ENCODE measurements around the gene STK25. TPM values are rescaled to one million over a fixed set of nuclear protein-coding genes. Genes with fewer than 3 reads are reported as not detected.

Gene STK25
- total RNA-seq (ENCODE audit: low replicate concordance): 143 TPM in 2 replicates

DNA sequence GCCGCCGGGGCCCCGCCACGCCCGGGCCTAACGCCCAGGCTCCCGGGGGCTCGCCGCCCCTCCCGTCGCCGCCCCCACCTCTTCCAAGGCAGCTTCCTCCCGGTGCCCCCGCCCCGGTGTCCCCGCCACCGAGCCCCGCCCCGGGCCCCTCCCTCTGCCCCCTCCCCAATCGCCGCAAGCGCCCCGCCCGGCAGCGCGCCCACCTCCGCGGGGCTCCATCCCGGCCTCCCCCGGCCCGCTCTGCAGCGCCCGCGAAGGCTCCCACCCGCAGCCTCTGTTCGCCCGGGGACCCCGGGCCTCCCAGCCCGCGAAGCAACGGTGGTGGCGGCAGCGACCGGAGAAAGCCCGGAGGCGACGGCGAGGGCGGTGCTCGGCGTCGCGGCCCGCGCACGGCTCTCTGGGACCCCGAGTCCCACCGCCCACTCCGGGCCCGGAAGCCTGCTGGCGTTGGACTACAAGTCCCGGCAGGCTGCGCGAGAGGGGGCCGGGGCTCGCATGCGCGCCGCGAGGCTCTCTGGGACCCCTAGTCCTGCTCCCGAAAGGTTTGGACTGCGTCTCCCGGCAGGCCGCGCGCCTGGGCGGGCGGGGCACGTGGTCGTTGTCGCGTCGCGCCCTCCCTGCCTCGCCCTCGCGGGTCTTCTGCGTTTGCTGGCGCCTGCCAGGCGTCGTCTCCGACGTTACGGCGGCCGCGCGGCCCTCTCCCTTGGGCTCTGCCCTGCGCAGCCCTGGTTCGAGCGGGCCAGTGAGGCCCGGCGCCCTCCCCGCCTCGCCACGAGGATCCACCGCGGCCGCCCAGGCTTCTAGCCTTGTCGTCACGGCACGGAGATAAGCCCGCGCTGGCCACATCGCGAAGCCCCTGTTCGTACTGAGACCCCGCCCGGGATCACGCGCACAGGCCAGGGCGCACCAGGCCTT, at the start of gene STK25:
Gene STK25 (minus strand): TSS at position 345 of the 915 bp plus-strand sequence. CDS start 549 bp downstream, outside the sequence.
- peak within 1 kb of the TSS; percentile 79 for H3K4me3 ChIP-seq (ENCODE audit: low read depth, low read length)
- DNase-seq (ENCODE audit: low read depth): peak; percentile 97
- TF ChIP-seq, protein P1, sequence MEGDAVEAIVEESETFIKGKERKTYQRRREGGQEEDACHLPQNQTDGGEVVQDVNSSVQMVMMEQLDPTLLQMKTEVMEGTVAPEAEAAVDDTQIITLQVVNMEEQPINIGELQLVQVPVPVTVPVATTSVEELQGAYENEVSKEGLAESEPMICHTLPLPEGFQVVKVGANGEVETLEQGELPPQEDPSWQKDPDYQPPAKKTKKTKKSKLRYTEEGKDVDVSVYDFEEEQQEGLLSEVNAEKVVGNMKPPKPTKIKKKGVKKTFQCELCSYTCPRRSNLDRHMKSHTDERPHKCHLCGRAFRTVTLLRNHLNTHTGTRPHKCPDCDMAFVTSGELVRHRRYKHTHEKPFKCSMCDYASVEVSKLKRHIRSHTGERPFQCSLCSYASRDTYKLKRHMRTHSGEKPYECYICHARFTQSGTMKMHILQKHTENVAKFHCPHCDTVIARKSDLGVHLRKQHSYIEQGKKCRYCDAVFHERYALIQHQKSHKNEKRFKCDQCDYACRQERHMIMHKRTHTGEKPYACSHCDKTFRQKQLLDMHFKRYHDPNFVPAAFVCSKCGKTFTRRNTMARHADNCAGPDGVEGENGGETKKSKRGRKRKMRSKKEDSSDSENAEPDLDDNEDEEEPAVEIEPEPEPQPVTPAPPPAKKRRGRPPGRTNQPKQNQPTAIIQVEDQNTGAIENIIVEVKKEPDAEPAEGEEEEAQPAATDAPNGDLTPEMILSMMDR (IDR thresholded peaks at IDR 0.05; ENCODE audit: insufficient read depth, low read length): no peak

DNA sequence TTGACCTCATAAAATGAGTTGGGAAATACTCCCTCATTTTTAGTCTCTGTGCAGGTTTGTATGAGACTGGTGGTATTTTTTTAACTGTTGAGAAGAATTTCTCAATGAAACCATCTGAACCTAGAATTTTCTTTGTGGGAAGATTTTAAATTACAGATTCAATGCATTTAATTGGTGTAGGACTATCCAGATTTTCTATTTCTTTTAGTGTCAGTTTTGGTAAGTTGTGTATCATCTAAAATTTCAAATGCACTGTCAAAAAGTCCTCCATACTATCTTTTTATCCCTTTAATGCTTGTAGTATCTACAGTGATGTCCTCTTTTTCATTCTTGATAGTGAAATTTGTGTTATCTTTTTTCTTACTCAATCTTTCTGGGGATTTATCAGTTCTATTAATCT, 48.4 kb upstream of the STK25 start:
- no peak for DNase-seq (ENCODE audit: low read depth)
- no peak overlapping the region for H3K4me3 ChIP-seq (ENCODE audit: low read depth, low read length)
- TF ChIP-seq, protein P1 (IDR thresholded peaks at IDR 0.05; ENCODE audit: insufficient read depth, low read length): no peak

DNA sequence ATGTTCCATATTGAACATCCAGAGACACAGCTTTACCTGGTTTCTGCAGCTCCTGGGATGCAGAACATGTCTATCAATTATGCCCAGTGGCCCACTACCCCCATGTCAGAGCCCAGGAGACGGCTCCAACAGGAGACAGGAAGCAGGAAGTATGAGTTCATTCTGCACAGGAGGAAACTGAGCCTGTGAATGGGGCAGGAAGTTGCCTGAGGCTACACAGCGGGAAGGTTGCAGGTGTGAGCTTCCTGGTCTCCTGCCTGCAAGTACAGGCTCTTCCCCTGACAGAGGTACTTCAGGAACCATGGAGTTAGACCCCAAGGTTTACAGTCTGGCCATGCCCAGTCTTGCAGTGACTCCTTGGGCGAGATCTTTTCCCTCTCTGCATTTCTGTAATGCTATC, 47.3 kb upstream of the STK25 start:
- TF ChIP-seq, protein P1 (IDR thresholded peaks at IDR 0.05; ENCODE audit: insufficient read depth, low read length): no peak
- H3K4me3 ChIP-seq (ENCODE audit: low read depth, low read length): no peak overlapping the region
- no peak for DNase-seq (ENCODE audit: low read depth)

DNA sequence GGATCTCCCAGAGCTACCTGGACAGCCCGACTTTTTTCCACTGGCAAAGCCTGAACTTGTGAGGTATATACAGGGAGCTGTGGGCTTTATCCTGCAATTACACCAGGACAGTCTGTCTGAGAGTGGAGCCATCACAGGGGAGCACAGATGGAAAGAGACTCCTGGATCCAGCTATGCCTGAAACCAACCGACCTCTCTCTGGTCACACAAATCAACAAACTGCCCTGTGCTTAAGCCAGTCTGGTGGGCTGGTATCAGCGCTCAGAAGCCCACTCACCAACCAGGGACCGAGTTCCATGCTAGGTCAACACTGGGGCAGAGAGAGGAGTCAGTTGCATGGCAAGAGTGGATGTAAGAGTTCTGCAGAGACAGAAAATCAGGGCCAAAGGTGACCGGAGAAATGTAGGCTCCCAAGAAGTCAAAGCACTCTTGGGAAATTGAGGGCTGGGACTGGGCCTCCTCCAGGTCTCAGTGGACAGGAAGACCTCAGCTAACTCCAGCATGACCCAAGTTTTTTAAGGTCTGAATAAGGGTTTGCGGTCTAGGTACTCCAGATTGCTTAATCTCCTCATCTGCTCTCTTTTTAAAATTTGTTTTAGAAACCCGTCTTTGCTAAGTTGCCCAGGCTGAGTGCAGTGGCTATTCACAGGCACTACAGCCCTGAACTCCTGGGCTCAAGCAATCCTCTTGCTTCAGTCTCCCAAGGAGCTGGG, 46.4 kb upstream of the STK25 start:
- H3K4me3 ChIP-seq (ENCODE audit: low read depth, low read length): no peak overlapping the region
- TF ChIP-seq, protein P1 (IDR thresholded peaks at IDR 0.05; ENCODE audit: insufficient read depth, low read length): no peak
- no peak for DNase-seq (ENCODE audit: low read depth)

DNA sequence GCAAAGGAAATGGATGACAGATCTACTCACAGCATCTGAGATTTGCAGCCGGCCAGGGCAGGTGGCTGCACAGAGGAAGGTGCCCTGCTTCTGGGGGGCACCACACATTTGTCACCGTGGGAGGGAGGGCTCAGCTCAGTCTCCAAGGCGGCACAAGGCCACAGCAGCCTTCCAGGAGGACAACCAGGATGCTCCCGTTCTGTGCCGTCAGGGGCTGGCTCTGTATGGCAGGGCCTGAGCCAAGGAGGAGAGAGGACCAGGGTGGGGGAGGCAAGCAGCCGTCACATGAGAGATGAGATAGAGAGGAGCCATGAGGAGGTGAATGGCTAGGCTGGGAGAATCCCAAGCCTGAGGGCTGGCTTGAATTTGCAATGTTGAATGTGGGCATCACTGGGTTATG, 45.6 kb upstream of the STK25 start:
- H3K4me3 ChIP-seq (ENCODE audit: low read depth, low read length): no peak overlapping the region
- TF ChIP-seq, protein P1 (IDR thresholded peaks at IDR 0.05; ENCODE audit: insufficient read depth, low read length): no peak
- no peak for DNase-seq (ENCODE audit: low read depth)

DNA sequence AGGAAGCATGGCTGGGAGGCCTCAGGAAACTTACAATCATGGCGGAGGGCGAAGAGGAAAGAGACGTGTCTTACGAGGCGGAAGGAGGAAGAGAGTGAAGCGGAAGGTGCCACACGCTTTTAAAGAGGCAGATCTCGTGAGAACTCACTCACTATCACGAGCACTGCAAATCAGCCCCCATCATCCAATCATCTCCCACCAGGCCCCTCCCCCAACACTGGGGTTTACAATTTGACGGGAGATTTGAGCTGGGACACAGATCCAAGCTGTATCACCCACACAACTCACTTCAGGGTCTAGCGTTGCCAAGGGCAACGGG, 45.1 kb upstream of the STK25 start:
- DNase-seq (ENCODE audit: low read depth): no peak
- H3K4me3 ChIP-seq (ENCODE audit: low read depth, low read length): no peak overlapping the region

More for the DNA sequence above, 45.1 kb upstream of the STK25 start:
- TF ChIP-seq, protein P1 (IDR thresholded peaks at IDR 0.05; ENCODE audit: insufficient read depth, low read length): no peak
